HUDEP-2 (cell line): ENCODE measurements around the gene TATDN2.
"Not testable (repeated sequence)": the region's sequence is repeated elsewhere in the genome, so short reads cannot be mapped to it uniquely, and the experiment has no call there.

Experiments used
- DNase-seq, 76 experiments: peaks; one replicate each; lab custom pipeline; 2025; ENCODE audit not compliant: unreplicated experiment in 76 of 76; lab: John Stamatoyannopoulos, UW

The TATDN2 gene

DNA sequence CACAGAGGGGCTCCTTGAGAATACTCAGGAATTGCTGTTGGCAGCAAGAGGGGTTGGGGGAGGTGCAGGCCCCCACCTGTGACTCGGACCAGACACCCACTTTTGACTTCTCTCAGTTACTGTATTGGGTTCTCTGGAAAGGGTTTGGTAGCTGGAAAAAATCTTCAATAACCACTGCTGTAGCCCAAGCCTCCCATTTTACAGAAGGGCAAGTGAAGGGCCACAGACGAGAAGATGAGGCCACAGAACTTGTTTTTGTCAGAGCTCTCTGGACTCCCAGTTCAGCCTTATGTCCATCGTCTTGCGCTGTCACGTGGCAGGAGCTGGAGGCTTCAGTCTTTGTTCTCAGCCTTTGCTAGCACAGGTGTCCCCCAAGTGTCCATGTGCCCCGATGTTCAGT, 12.7 kb upstream of the TATDN2 start:
- no peak for DNase-seq

DNA sequence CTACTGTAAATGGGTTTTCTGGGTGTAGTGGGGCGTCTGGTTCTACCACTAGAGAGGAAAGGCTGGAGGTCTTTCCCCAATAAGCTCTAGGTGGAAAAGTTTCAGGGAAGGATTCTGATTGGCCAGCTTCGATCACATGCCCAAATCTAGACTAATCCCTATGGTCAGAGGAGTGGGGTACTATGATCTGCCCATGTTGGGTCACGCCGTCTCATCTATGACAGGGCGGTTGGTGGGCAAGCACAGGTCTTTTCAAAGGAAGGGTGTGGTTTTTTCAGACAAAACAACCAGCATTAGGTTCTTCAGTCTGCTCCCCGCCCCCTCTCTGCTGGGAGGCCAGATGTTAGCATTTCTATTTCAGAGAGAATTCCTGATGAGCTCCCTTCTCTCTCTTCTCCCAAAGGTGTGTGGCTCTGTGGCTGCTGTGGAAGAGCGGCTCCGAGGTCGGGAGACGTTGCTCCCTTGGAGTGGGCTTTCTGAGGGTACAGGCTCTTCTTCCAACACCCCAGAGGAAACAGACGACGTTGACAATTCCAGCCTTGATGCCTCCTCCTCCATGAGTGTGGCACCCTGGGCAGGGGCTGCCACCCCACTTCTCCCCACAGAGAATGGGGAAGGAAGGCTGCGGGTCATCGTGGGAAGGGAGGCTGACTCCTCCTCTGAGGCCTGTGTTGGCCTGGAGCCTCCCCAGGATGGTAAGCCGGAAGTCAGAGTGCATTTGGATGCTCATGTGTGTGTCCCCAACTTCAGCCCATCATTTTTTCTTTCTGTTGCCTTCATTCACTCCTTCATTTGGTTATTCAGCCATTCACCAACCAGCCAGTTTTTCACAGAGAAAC, 9.7 kb upstream of the TATDN2 start:
- DNase-seq, result peak in 1 of 76 experiments; percentile 7

DNA sequence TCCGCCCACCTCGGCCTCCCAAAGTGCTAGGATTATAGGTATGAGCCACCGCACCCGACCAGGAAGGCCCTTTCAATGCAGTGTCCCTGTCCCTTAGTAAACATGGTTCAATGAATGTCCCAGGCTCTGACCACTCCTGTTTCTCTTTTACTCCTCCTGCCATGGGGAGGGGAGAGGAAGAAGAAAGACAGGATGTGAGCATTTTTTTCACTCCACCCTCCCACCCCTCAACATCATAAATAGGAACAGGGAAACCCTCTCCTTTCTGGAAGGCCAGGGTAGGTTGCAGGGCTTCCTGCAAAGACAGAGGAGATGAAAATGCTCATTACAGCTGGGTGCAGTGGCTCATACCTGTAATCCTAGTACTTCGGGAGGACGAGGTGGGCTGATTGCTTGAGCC, 7.5 kb upstream of the TATDN2 start:
- no peak for DNase-seq

DNA sequence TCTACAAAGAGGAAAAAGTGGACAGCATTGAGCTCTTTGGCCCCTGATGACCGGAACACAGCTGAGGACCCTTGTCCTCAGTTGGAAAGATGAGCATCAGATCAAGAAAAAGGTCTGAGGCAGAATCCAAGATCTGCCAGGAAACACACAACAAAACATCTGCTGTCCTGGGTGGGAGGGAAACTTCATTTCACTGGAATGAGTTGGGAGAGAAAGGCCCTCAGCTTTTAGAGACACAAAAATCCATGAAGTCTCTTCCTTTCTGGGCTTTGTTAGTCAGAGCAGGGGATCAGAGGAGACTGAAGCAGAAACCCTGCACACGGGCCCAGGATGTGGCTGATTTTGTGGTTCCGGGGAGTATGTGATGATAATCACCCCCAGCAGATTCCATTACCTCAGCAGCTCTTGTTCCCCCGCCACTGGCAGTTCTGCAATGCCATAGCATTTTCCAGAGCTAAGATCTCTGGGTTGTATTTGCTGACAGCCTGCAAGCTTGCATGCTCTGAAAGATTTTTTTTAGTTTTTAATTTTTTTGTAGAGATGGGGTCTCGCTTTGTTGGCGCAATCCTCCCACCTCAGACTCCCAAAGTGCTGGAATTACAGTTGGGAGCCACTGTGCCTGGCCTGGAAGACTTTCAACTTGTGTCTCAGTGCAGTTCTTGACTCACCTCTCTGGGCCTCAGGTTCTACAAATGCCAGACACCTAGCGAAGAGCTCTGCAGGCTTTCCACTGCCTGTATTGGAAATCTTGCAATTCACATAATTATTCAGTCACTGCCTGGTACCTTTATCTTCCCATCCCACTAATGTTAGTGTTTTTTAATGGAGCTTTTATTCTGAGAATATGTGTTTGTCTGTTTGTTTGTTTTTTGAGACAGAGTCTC, 5.8 kb upstream of the TATDN2 start:
- DNase-seq, result peak in 13 of 76 experiments; percentile 3 to 42 (median 20)

DNA sequence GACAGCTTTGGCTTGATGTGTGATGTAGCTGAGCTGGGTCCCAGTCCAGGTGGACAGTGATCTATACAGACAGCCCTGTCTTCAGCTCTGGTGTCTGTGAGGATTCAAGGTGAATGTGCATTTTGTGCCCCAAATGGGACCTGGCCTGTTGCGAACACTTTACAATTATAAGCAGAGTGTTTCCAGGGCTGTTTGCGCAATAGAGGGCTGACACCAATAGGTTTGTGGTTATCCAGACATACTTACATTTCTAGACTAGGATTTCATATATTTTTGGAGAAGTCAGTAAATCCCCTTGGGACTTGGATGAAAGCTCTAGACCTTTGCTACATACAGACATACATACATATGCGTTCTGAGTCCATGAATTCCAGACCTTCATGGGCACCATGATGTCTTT, 4.2 kb upstream of the TATDN2 start:
- no peak for DNase-seq

DNA sequence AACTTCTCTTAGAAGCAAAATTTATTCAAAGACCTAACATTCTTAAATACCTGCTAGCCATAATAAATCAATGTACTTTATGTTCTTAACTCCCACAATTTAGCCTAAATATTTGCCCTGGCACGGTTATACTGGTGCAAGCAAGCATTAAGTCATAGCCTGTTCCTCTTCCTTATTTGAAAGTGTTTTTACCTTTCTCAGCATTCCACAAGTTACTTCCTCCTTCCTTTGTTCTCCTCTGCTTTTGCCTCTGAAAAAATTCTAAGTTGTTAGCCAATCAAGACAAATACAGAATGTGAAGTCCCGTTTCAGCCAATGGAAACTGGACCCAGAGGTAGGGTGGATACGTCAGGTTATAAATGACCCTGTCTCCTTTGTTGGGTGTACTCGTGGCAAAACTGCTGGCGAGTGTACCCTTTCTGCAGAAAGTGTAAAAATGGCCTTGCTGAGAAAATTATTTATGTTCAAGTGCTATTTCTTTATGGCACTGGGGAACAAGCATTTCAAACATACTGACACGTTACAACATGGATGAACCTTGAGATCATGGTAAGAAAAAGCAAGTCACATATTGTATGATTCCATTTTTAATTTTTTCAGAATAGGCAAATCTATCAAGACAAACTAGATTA, 3.1 kb upstream of the TATDN2 start:
- DNase-seq, result no peak

DNA sequence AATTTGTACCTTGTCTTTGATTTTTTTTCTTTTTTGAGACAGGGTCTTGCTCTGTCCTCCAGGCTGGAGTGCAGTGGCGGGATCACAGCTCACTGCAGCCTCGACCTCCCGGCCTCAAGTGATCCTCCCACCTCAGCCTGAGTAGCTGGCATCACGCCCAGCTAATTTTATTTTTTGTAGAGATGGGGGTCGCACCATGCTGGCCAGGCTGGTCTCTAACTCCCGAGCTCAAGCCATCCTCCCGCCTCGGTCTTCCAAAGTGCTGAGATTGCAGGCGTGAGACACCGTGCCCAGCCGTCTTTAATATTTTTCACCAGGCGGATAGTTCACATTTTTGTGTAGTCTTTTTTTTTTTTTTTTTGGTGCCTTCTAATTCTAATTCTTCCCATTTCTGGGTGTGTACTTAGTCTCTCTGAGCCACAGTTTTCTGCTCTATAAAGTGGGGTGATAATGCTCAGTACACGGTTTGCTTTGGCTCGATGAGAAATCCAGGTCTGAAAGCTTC, 528 bp upstream of the TATDN2 start:
- no peak for DNase-seq

DNA sequence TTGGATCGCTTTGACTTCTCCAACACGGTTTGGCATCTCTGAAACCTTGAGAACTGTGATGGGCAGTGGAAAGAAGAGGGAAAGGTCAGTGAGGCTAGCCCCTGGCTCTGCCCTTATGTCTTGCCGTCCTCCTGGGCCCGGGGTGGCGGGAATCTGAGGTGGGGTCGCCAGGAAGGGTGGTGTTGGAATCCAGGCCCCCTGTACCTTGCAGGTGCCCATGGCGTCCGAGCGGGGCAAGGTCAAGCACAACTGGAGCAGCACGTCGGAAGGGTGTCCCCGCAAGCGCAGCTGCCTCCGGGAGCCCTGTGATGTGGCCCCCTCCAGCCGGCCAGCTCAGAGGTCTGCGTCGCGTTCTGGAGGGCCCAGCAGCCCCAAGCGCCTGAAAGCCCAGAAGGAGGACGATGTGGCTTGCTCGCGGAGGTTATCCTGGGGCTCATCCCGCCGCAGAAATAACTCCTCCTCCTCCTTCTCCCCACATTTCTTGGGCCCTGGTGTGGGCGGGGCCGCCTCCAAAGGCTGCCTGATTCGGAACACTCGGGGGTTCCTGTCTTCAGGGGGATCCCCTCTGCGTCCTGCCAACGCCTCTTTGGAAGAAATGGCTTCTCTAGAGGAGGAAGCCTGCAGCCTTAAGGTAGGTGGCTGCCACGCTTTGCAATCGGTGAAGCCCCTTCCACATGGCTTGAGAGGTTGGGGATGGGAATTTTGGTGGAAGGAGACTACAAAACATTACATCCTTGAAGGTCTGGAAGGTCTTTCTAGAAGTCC, 907 bp downstream of the TATDN2 start:
- peak in 11 of 76 experiments; percentile 4 to 35 (median 12) for DNase-seq

DNA sequence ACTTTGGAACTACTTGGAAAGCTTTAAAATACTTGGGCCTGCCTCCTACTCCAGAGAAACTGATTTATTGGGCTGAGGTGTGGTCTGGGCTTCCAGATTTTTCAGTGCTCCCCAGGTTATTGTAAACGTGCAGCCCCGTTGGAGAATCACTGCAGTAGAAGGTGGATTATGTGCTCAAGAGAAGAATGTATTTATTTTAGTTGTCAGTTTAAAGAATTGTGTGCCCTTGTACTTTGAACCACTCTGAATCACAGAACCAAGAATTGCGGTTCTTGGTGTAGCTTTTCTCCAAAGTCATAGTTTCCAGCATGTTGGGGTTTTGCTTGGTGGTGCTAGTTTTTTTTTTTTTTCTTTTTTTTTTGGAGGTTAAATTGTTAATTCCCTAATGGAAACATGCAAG, 1.6 kb downstream of the TATDN2 start:
- peak in 1 of 76 experiments; percentile 9 for DNase-seq

DNA sequence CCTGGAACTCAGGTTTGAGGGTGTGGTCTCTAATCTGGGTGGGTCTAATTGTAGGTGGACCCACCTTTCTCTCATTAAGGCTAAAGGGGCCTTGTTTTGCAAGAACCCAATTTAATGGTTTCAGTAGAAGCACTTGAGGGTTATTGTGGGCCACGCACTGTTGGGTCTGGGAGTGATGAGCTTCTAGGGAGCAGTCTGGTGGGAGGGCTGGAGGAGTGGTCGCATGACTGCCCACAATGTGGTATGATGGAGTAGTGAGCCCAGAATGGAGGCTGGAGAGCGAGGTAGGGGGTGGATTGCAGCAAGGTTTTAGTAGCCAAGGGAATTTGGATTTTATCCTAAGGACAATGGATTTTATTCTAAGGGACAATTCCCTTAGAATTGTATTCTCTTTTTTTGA, 2.7 kb downstream of the TATDN2 start:
- no peak for DNase-seq

DNA sequence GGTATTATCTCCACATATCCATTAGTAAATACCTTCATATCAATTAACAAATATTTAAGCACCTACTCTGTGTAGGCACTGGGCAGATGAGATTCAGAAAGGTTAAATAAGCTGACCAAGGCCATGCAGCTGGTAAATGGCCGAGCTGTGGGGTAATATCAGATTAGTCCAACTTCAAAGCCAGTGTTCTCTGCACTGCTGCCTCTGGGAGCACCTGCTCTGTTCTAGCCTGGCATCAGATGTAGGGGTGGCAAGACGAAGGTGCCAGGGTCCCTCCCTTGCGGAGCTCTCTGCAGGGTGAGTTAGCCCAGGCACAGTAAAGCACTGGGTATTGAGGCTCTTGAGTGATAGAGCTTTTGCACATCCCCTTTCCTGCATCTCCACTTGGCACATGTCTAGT, 5.5 kb downstream of the TATDN2 start:
- no peak for DNase-seq

DNA sequence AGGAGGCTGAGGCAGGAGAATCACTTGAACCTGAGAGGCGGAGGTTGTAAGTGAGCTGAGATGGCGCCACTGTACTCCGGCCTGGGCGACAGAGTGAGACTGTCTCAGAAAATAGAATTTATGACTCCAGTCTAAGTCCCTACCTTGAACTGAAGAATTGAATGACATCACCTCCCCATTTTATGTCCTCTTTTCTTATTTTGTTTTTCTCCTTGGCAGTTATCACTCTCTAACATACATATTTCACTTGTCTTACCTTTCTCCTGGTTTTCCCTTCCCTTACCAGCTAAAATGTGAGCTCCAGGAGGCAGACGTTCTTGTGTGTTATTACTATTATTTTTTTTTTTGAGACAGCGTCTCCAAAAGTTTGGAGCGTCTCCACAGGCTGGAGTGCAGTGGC, 7.6 kb downstream of the TATDN2 start:
- DNase-seq, result no peak

DNA sequence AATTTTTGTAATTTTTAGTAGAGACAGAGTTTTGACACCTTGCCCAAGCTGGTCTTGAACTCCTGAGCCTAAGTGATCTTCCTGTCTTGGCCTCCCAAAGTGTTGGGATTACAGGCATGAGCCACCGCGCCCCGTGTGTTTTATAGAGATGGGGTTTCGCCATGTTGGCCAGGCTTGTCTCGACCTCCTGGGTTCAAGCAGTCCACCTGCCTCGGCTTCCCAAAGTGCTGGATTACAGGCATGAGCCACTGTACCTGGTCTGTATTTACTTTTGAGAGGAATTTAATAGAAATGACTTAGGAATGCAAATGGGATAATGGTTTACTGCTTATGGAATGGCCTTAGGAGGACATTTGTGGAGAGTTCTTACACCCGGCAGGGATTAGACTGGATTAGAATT, 10.8 kb downstream of the TATDN2 start:
- DNase-seq, result no peak

DNA sequence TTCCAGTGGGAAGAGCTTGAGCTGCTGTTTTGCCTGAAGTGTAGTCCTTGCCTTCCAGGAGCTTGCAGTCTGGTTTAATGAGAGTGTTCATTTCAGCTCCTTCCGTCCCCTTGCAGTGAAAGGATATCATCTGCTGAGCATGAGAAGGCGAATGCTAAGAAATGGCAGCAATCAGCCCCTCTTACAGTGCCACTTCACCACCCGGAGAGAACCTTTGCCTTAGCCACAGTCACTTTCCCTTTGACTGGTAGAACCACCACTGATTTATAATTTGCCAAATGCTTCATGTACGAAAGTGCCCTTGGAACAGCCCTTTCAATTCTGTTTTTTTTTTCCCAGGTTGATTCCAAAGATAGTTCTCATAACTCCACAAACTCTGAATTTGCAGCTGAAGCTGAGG, 11.5 kb downstream of the TATDN2 start:
- DNase-seq, result no peak

DNA sequence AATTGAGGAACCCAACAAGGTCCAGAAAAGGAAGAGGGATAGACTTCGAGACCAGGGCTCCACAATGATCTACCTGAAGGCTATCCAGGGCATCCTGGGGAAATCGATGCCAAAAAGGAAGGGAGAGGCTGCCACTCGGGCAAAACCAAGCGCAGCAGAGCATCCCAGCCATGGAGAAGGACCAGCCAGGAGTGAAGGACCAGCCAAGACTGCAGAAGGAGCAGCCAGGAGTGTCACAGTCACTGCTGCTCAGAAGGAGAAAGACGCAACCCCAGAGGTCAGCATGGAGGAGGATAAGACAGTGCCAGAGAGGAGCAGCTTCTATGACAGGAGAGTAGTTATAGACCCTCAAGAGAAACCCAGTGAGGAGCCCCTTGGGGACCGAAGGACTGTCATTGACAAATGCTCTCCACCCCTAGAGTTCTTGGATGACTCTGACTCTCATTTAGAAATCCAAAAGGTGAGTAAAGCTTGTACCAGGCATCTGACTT, 12.0 kb downstream of the TATDN2 start:
- no peak for DNase-seq

DNA sequence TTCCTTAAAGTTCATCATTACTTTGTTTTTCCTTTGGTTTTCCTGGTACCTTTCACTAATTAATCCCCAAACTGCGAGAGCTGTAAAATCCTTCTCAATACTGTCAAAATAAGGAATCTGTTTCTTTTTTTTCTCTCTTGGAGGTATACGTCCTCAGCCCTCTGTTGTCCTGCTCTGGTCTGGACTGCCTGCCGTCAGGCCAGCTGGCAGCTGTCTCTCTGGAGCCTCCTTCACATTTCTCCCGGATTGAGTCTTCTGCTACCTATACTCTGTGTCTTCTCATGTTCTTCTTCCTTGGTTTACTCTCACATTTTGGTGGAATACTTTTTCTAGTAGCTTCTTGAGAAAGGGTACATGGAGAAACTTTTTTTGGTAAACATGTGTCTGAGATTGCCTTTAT, 13.8 kb downstream of the TATDN2 start:
- DNase-seq, result no peak

DNA sequence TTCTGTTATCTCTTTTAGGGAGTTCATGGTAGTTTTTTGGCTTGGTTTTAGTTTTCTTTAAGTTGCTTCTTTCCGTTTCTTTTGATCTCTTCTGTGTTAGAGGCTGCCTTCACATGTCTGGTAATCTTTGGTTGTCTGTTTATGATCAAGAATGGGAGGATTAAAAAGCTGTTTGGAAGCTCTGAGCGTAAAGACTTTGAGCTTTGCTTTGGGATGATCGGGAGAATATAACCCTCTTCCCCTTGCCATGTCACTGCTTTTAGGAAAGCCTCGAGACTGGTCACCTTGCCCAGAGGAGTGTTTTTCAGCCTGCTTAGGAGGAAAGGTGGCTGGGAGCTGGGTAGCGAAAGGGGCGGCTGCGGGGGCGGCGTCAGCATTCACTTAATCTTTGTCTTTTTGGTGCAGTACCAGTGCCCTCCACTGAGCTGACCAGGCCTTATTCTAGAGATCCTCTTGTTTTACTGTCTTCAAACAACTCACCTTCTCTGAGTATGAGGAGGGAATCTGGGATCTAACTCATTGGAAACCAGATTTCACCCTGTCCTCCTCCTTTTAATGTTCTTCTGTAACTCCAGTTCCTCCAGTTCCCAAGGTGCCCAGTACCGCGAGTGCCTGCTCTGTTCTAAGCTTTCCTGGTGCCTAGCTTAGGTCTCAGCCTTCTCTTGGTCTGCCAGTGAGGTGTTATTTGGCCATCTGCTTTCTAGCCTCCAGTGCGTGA, 15.5 kb downstream of the TATDN2 start:
- DNase-seq, result peak in 29 of 76 experiments; percentile 6 to 39 (median 20)

DNA sequence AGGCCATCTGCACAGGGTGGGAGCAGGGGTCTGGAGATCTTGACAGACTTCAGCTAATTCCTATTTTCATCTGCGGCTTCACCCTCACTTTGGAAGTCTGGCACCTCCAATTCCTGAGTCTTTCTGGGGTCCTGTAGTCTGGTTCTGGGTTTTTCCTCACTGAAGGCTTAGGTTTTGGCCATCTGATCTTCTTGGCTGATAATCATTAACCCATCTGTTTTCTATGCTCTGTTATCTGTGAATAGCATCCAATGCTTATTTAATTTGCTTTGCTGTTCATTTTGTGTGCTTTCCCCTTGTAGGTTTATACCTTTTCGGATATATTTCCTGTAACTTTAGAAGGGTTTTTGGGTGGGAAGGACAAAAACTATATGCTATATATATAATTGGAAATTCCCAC, 17.6 kb downstream of the TATDN2 start:
- DNase-seq, result no peak

DNA sequence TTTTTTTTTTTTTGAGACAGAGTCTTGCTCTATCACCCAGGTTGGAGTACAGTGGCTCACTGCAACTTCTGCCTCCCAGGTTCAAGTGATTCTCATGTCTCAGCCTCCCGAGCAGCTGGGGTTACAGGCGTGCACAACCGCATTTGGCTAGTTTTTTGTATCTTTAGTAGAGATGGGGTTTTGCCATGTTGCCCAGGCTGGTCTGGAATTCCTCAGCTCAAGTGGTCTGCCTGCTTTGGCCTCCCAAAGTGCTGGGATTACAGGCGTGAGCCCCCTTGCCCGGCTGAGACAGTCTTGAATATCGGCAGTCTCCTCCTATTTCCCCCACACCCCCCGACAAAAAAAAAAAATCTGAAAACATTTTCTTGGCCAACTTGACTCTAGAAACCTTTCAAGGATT, 18.7 kb downstream of the TATDN2 start:
- not testable (repeated sequence) for DNase-seq

DNA sequence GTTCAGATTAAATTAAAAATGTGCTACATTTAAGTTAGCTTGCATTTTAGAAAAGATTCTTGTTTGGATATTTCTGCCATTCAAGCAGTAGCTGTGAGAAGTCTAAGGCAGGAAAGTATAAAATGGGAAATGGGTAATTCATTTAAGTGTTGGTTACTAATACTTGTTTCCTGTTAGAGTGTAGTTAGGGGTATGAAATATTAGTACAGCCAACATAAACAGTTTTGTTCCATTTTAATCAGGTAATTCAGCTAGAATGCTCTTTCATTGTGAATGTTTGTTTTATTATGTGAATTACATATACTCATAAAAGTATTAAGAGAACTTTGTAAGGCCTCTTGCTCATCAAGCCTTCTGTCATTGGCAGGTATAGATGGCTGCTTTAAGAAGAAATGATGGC, 19.9 kb downstream of the TATDN2 start:
- no peak for DNase-seq
